ENCODE measurements around the gene ZNF469. TPM values are rescaled to one million over a fixed set of nuclear protein-coding genes. Genes with fewer than 3 reads are reported as not detected.

Gene ZNF469
- total and polyA plus RNA-seq, 9 of the 15 experiments (the other 6 are each of a cell fraction or from before 2014, with no cell fraction given) = 0.01 to 0.04 TPM; not detected in 7

- Histone ChIP-seq H3K4me1 (replicated peaks in 1 of 2; ENCODE audit: control insufficient read depth in 2 of 2, insufficient read depth in 2 of 2, low read length in 2 of 2) (peaks cover 0 to 24% of the 10 kb centered on the region in 2 experiments; a peak in 1 of 5 replicates), H4K20me1 (replicated peaks; ENCODE audit: control insufficient read depth, insufficient read depth, low read length) (0 out of 2 replicates have a peak, but pooled peaks cover 2% of the 10 kb centered on the region), H2AFZ (ENCODE audit: low read depth, low read length) (no peak overlapping the region), H3K27me3 (ENCODE audit: control insufficient read depth in 2 of 2, insufficient read depth in 2 of 2, low read length in 2 of 2) (peaks cover 37 to 72% of the 10 kb centered on the region in 2 experiments; a peak in 4 of 5 replicates), H3K4me2 (ENCODE audit: insufficient read depth, low read length) (no peak overlapping the region), H3K27ac (ENCODE audit: extremely low read depth, low read depth, low read length) (no peak overlapping the region), H3K36me3 (ENCODE audit: control insufficient read depth, insufficient read depth, low read length) (no peaks in the 10 kb centered on the region), H3K9ac (ENCODE audit: insufficient read depth in 1 of 2, low read depth in 2 of 2, low read length in 2 of 2) (no peak overlapping the region), H3K4me3 (no peak overlapping the region), H3K9me1 (ENCODE audit: control insufficient read depth, insufficient read depth, low read length) (no peaks in the 10 kb centered on the region), H3K9me3 (replicated peaks; ENCODE audit: control insufficient read depth, insufficient read depth, low read depth, low read length) (peaks cover 8% of the 10 kb centered on the region; the same call in 1 of the 2 replicates), H3K79me2 (ENCODE audit: control insufficient read depth, insufficient read depth, low read length) (no peaks in the 10 kb centered on the region)
- BruUV-seq (replicated peaks) = no TSS peak
- POLR2A ChIA-PET = interaction anchor here (0.9 kb wide), 1 partner anchor 31 kb away, joined by 3 read pairs; no protein-coding TSS in a partner anchor
- ATAC-seq = no peak
- CTCF ChIA-PET (ENCODE audit: low intra/inter-chr PET ratio) = no interaction called here
- TF ChIP-seq PCBP2 (IDR thresholded peaks at IDR 0.05; ENCODE audit: low read depth, low read length, poor library complexity, severe bottlenecking) = no peak
- no peak for TF ChIP-seq MAFG (tag; conservative IDR thresholded peaks at IDR 0.05)
- no peak for TF ChIP-seq U2AF2 (optimal IDR thresholded peaks at IDR 0.05; ENCODE audit: low read depth, low read length)
- intact Hi-C loops (cut with micrococcal nuclease) (loop anchor here (10.0 kb wide), 1 partner anchor 89 kb away; no protein-coding TSS in a partner anchor), in situ Hi-C loops (cut with MboI) (no loop called here)
- DNase-seq (ENCODE audit: extremely low read depth in 1 of 4, low spot score in 3 of 4) = no peak
- 1% methylated on average over 5 of the region's 5 CpGs for WGBS (ENCODE audit: insufficient coverage, low coverage, missing lambda C conversion rate)
- no peak for FAIRE-seq
Measured at GRCh38 chr16:88373927-88374492, 8.7 kb upstream of the ZNF469 start.

GRCh38 chr16:88374736-88375135 lies 8.0 kb upstream of the ZNF469 start:
- no peak overlapping the region for H3K9ac ChIP-seq (ENCODE audit: insufficient read depth in 1 of 2, low read depth in 2 of 2, low read length in 2 of 2)
- ChIA-PET CTCF (ENCODE audit: low intra/inter-chr PET ratio) (no interaction called here), POLR2A (interaction anchor here (0.6 to 0.9 kb wide), 2 partner anchors 12 to 30 kb away, joined by 3 read pairs; no protein-coding TSS in a partner anchor)
- H3K4me3 ChIP-seq = no peak overlapping the region
- peaks cover 8% of the 10 kb centered on the region; the same call in 1 of the 2 replicates for H3K9me3 ChIP-seq (replicated peaks; ENCODE audit: control insufficient read depth, insufficient read depth, low read depth, low read length)
- peaks cover 0 to 24% of the 10 kb centered on the region in 2 experiments; a peak in 1 of 5 replicates for H3K4me1 ChIP-seq (replicated peaks in 1 of 2; ENCODE audit: control insufficient read depth in 2 of 2, insufficient read depth in 2 of 2, low read length in 2 of 2)
- BruUV-seq (replicated peaks) = no TSS peak
- intact Hi-C loops (cut with micrococcal nuclease) = loop anchor here (10.0 kb wide), 1 partner anchor 90 kb away; no protein-coding TSS in a partner anchor
- FAIRE-seq (no peak), DNase-seq (ENCODE audit: extremely low read depth in 1 of 4, low spot score in 3 of 4) (no peak), ATAC-seq (no peak)
- 0 out of 2 replicates have a peak, but pooled peaks cover 2% of the 10 kb centered on the region for H4K20me1 ChIP-seq (replicated peaks; ENCODE audit: control insufficient read depth, insufficient read depth, low read length)
- no peaks in the 10 kb centered on the region for H3K9me1 ChIP-seq (ENCODE audit: control insufficient read depth, insufficient read depth, low read length)
- no peaks in the 10 kb centered on the region for H3K36me3 ChIP-seq (ENCODE audit: control insufficient read depth, insufficient read depth, low read length)
- H3K27me3 ChIP-seq (ENCODE audit: control insufficient read depth in 2 of 2, insufficient read depth in 2 of 2, low read length in 2 of 2) = peaks cover 37 to 72% of the 10 kb centered on the region in 2 experiments; a peak in 4 of 5 replicates
- H3K27ac ChIP-seq (ENCODE audit: extremely low read depth, low read depth, low read length) = no peak overlapping the region
- TF ChIP-seq ZFX (CRISPR knock-in tag; IDR thresholded peaks at IDR 0.05) (no peak), L3MBTL2 (IDR thresholded peaks at IDR 0.05) (no peak), MAFG (tag; conservative IDR thresholded peaks at IDR 0.05) (no peak)
- H3K4me2 ChIP-seq (ENCODE audit: insufficient read depth, low read length) = no peak overlapping the region
- 4% methylated on average over 21 of the region's 22 CpGs for WGBS (ENCODE audit: insufficient coverage, low coverage, missing lambda C conversion rate)
- no peaks in the 10 kb centered on the region for H3K79me2 ChIP-seq (ENCODE audit: control insufficient read depth, insufficient read depth, low read length)
- no peak overlapping the region for H2AFZ ChIP-seq (ENCODE audit: low read depth, low read length)
- in situ Hi-C loops (cut with MboI) = no loop called here

All from K562 (cell line).